HS-5 (cell line): Measurements from ENCODE around the gene CORO2A.
A peak's percentile ranks its signal among the peaks of the same experiment; 100 is the strongest.

ENCODE experiments used
- DNase-seq: peaks from one replicate; pipeline ENCODE4 v3.0.0-alpha.2; 2012; ENCODE audit warnings: low read depth

Gene CORO2A

GRCh38 chr9:98192503-98193335 lies at the start of gene CORO2A:
Gene CORO2A, minus strand, starts transcription at chr9:98192637. Its CDS starts 34,977 bp downstream, at chr9:98157660.
- peak; percentile 22 for DNase-seq

- DNase-seq, result no peak
Measured at GRCh38 chr9:98241357-98242300, 49.2 kb upstream of the CORO2A start.

GRCh38 chr9:98240475-98240874 lies 48.0 kb upstream of the CORO2A start:
- no peak for DNase-seq

GRCh38 chr9:98236901-98237487 lies 44.6 kb upstream of the CORO2A start:
- DNase-seq, result no peak

GRCh38 chr9:98235126-98235525 lies 42.7 kb upstream of the CORO2A start:
- DNase-seq, result no peak

GRCh38 chr9:98234245-98234825 lies 41.9 kb upstream of the CORO2A start:
- no peak for DNase-seq

- DNase-seq, result no peak
Measured at GRCh38 chr9:98232926-98233325, 40.5 kb upstream of the CORO2A start.

GRCh38 chr9:98231770-98232478 lies 39.5 kb upstream of the CORO2A start:
- DNase-seq, result peak; percentile 58

- no peak for DNase-seq
Measured at GRCh38 chr9:98230789-98231188, 38.4 kb upstream of the CORO2A start.

GRCh38 chr9:98230304-98230703 lies 37.9 kb upstream of the CORO2A start:
- no peak for DNase-seq

GRCh38 chr9:98229620-98230019 lies 37.2 kb upstream of the CORO2A start:
- DNase-seq, result no peak

GRCh38 chr9:98229090-98229395 lies 36.6 kb upstream of the CORO2A start:
- DNase-seq, result no peak

- DNase-seq, result no peak
Measured at GRCh38 chr9:98228392-98229089, 36.1 kb upstream of the CORO2A start.

GRCh38 chr9:98227883-98228282 lies 35.4 kb upstream of the CORO2A start:
- no peak for DNase-seq

- no peak for DNase-seq
Measured at GRCh38 chr9:98226957-98227356, 34.5 kb upstream of the CORO2A start.

GRCh38 chr9:98226516-98226915 lies 34.1 kb upstream of the CORO2A start:
- no peak for DNase-seq

GRCh38 chr9:98225015-98225442 lies 32.6 kb upstream of the CORO2A start:
- DNase-seq, result no peak

- peak; percentile 99 for DNase-seq
Measured at GRCh38 chr9:98222885-98223691, 30.7 kb upstream of the CORO2A start.

- DNase-seq, result no peak
Measured at GRCh38 chr9:98220911-98221310, 28.5 kb upstream of the CORO2A start.

- no peak for DNase-seq
Measured at GRCh38 chr9:98219794-98220370, 27.4 kb upstream of the CORO2A start.
